IMR-90 (cell line): ENCODE measurements around the gene ZNF175. TPM values are rescaled to one million over a fixed set of nuclear protein-coding genes. Genes with fewer than 3 reads are reported as not detected.

Experiments
- ATAC-seq: fragments of 200-7000 bp; cut with Tn5 transposase; 2 replicates; pipeline ENCODE4 v1.9.1; 2020; ENCODE audit warnings: low read depth, mild to moderate bottlenecking, moderate library complexity
- BruUV-seq: library from RNA; stranded (reverse); fragments of 400-500 nt; replicated peaks from 2 replicates; lab custom pipeline; 2021; lab: Mats Ljungman, UMichigan
- CTCF ChIA-PET: fragments of 300-600 bp; formaldehyde crosslinking; extraction: SDS; loops from one replicate; lab custom pipeline; 2021; ENCODE audit warnings: antibody characterized with exemption; lab: Yijun Ruan, JAX
- POLR2A ChIA-PET: fragments of 300-600 bp; sonication (Branson Sonifier 250); formaldehyde crosslinking; loops from one replicate; lab custom pipeline; 2022; ENCODE audit warnings: antibody characterized with exemption; ENCODE audit not compliant: unreplicated experiment; lab: Charles Lee
- DNase-seq: peaks from one replicate; pipeline ENCODE4 v3.0.0; 2013
- H2AFZ ChIP-seq: replicated peaks from 2 replicates; pipeline ENCODE3; 2013; ENCODE audit warnings: low read length, mild to moderate bottlenecking; ENCODE audit not compliant: poor library complexity
- H2AK5ac ChIP-seq: 2 replicates; pipeline ENCODE4 v1.6.1; 2013; ENCODE audit warnings: low read depth, low read length, inconsistent platforms
- H2AK9ac ChIP-seq: replicated peaks from 2 replicates; pipeline ENCODE3; 2013; ENCODE audit warnings: mild to moderate bottlenecking, low read depth, low read length, moderate library complexity; ENCODE audit not compliant: poor library complexity
- H2BK120ac ChIP-seq: 2 replicates; pipeline ENCODE4 v1.6.1; 2013; ENCODE audit warnings: low read depth, low read length, inconsistent platforms
- H2BK15ac ChIP-seq: 3 replicates; pipeline ENCODE4 v1.6.1; 2013; ENCODE audit warnings: low read depth, low read length, inconsistent platforms
- H2BK20ac ChIP-seq: 2 replicates; pipeline ENCODE4 v1.6.1; 2013; ENCODE audit warnings: low read depth, mild to moderate bottlenecking, inconsistent platforms, low read length, moderate library complexity
- H2BK5ac ChIP-seq: 2 replicates; pipeline ENCODE4 v1.6.1; 2013; ENCODE audit warnings: mild to moderate bottlenecking, low read depth, low read length, inconsistent platforms; ENCODE audit not compliant: poor library complexity, severe bottlenecking
- H3K14ac ChIP-seq: replicated peaks from 2 replicates; pipeline ENCODE4 v1.6.1; 2013; ENCODE audit warnings: low read depth, low read length, inconsistent platforms
- H3K18ac ChIP-seq: 2 replicates; pipeline ENCODE4 v1.6.1; 2013; ENCODE audit warnings: low read depth, low read length, control low read depth
- H3K23ac ChIP-seq: 2 replicates; pipeline ENCODE4 v1.6.1; 2013; ENCODE audit warnings: low read depth, low read length, inconsistent platforms
- H3K27ac ChIP-seq: 2 replicates; pipeline ENCODE4 v1.5.1; 2013; ENCODE audit warnings: mild to moderate bottlenecking, control low read depth, low read length; ENCODE audit not compliant: insufficient read depth
- H3K27me3 ChIP-seq: 2 replicates; pipeline ENCODE4 v1.6.1; 2013; ENCODE audit warnings: low read length; ENCODE audit not compliant: control insufficient read depth, insufficient read depth
- H3K36me3 ChIP-seq: 2 replicates; pipeline ENCODE4 v1.6.1; 2013; ENCODE audit warnings: low read length, mixed read lengths; ENCODE audit not compliant: control insufficient read depth, insufficient read depth
- H3K4ac ChIP-seq: 2 replicates; pipeline ENCODE4 v1.6.1; 2013; ENCODE audit warnings: low read depth, low read length, inconsistent platforms
- H3K4me1 ChIP-seq: 2 replicates; pipeline ENCODE4 v1.6.1; 2013; ENCODE audit warnings: low read length, mixed read lengths; ENCODE audit not compliant: control insufficient read depth, insufficient read depth
- H3K4me2 ChIP-seq: 2 replicates; pipeline ENCODE4 v1.6.1; 2013; ENCODE audit warnings: low read depth, mild to moderate bottlenecking, control low read depth, low read length, moderate library complexity
- H3K4me3 ChIP-seq: 2 replicates; pipeline ENCODE4 v1.5.1; 2013; ENCODE audit warnings: low read depth, mild to moderate bottlenecking, control low read depth, low read length, moderate library complexity; ENCODE audit not compliant: insufficient read depth
- H3K56ac ChIP-seq: 2 replicates; pipeline ENCODE4 v1.6.1; 2013; ENCODE audit warnings: low read length, inconsistent platforms; ENCODE audit not compliant: insufficient read depth; ENCODE audit errors: extremely low read depth
- H3K79me1 ChIP-seq, 2 experiments: 2 replicates each; pipeline ENCODE4 v1.6.1; 2013; ENCODE audit warnings: low read length in 2 of 2, inconsistent platforms in 1 of 2, low read depth in 1 of 2
- H3K9ac ChIP-seq: 2 replicates; pipeline ENCODE4 v1.6.1; 2013; ENCODE audit warnings: low read depth, low read length, control low read depth
- H3K9me1 ChIP-seq: 2 replicates; pipeline ENCODE4 v1.6.1; 2013; ENCODE audit warnings: low read length, inconsistent platforms; ENCODE audit not compliant: insufficient read depth
- H3K9me3 ChIP-seq: 2 replicates; pipeline ENCODE4 v1.6.1; 2013; ENCODE audit warnings: low read length; ENCODE audit not compliant: control insufficient read depth, insufficient read depth
- H4K20me1 ChIP-seq: 2 replicates; pipeline ENCODE4 v1.6.1; 2013; ENCODE audit warnings: low read length, inconsistent platforms; ENCODE audit not compliant: insufficient read depth
- H4K5ac ChIP-seq: 2 replicates; pipeline ENCODE4 v1.6.1; 2013; ENCODE audit warnings: mild to moderate bottlenecking, low read depth, low read length, control low read depth
- H4K8ac ChIP-seq, 2 experiments: 2 replicates each; pipeline ENCODE4 v1.6.1; 2013; ENCODE audit warnings: low read depth in 2 of 2, low read length in 2 of 2, control low read depth in 1 of 2, inconsistent platforms in 1 of 2
- H4K91ac ChIP-seq: 2 replicates; pipeline ENCODE4 v1.6.1; 2013; ENCODE audit warnings: low read depth, low read length, inconsistent platforms; ENCODE audit not compliant: insufficient read depth
- FOS ChIP-seq: fragments of 150-350 bp; IDR thresholded peaks from 2 replicates; pipeline ENCODE4 v1.6.1; 2016; ENCODE audit warnings: low read depth, low read length
- MAFK ChIP-seq: IDR thresholded peaks from 2 replicates; pipeline ENCODE4 v1.6.1; 2012; ENCODE audit warnings: low read depth, low read length, improper control_type of control experiment
- NFE2L2 ChIP-seq: fragments of 150-350 bp; IDR thresholded peaks from 2 replicates; pipeline ENCODE4 v1.6.1; 2016; ENCODE audit warnings: low read depth, mild to moderate bottlenecking, low read length
- WGBS, 2 experiments: methylation state at CpG; one replicate each; pipeline versions ENCODE4 v1.1.5 to v1.1.7; 2013; ENCODE audit warnings: missing lambda C conversion rate in 2 of 2; ENCODE audit not compliant: insufficient read length in 1 of 2; ENCODE audit errors: extremely low coverage in 2 of 2; 5-methylcytosine and 5-hydroxymethylcytosine counted together
- dilution Hi-C: fragments of 300-500 bp; cut with HindIII; formaldehyde crosslinking; loops from one replicate; pipeline ENCODE4 v1.14.3; 2018; ENCODE audit warnings: low sequenced_read_pairs; ENCODE audit not compliant: unreplicated experiment
- in situ Hi-C: fragments of 300-500 bp; cut with MboI; formaldehyde crosslinking; loops from 3 replicates; pipeline ENCODE4 v1.14.3; 2019; ENCODE audit warnings: low sequenced_read_pairs, inconsistent platforms, mixed read lengths
- intact Hi-C: fragments of 100-400 bp; cut with micrococcal nuclease; formaldehyde crosslinking; loops from 2 replicates; pipeline ENCODE4 v1.10.0; 2022
- polyA plus RNA-seq, 3 experiments: library from polyadenylated mRNA; depleted of rRNA; stranded (reverse); fragments of >200 nt; gene quantifications; 2 replicates each; pipeline ENCODE4 v1.2.3, GENCODE V29; 2012; ENCODE audit warnings: low replicate concordance in 1 of 3
- total RNA-seq: library from RNA; depleted of rRNA; stranded (reverse); fragments of >200 nt; gene quantifications from 2 replicates; pipeline ENCODE4 v1.2.3, GENCODE V29; 2012
- TF ChIP-seq, protein P1 (sequence below): fragments of 150-350 bp; IDR thresholded peaks from 2 replicates; pipeline ENCODE4 v1.6.1; 2016; ENCODE audit warnings: low read depth, mild to moderate bottlenecking, low read length, moderate library complexity, borderline replicate concordance
- TF ChIP-seq, protein P2 (sequence below): conservative IDR thresholded peaks from 2 replicates; pipeline ENCODE4 v1.5.1; 2012; ENCODE audit warnings: mild to moderate bottlenecking, low read depth, low read length, improper control_type of control experiment

ZNF175 gene
- total and polyA plus RNA-seq, 2 of the 4 experiments (the other 2 are of a cell fraction) = 3.6 to 8.4 TPM

DNA sequence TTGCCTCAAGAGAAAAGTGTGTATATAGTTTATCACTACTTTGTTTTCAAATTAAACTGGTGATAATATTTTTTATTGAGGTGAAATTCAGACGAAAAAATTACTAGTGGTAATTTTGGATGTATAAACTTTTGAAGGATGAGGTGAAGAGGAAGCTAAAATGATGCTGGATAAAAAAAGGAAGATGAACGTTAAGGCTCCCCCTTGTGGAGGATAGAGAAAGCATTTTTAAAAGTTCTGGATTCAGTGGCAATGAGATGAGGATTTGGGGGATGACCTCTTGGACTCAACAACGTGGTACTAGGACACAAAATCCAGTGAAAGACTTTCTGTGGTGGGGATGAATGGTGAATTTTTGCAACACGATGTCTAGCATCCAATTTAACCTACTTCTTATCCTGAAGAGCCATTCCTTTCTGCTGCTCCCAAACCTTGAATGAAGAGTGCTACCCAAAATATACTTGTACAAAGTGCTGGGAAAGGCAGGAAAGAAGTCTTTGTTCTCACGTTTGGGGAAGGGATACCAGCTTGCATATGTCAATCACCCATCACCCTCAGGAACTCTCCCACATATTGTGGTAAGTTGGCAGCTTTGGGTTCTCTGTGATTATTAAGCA is 66.4 kb downstream of the ZNF175 start:
- no CpG with 5 or more reads among the region's 5 CpGs for WGBS, 2 experiments
- no peak for TF ChIP-seq FOS
- no peak for TF ChIP-seq MAFK
- no peak for TF ChIP-seq NFE2L2
- TF ChIP-seq, protein P1, sequence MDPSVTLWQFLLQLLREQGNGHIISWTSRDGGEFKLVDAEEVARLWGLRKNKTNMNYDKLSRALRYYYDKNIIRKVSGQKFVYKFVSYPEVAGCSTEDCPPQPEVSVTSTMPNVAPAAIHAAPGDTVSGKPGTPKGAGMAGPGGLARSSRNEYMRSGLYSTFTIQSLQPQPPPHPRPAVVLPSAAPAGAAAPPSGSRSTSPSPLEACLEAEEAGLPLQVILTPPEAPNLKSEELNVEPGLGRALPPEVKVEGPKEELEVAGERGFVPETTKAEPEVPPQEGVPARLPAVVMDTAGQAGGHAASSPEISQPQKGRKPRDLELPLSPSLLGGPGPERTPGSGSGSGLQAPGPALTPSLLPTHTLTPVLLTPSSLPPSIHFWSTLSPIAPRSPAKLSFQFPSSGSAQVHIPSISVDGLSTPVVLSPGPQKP = no peak
- TF ChIP-seq, protein P2, sequence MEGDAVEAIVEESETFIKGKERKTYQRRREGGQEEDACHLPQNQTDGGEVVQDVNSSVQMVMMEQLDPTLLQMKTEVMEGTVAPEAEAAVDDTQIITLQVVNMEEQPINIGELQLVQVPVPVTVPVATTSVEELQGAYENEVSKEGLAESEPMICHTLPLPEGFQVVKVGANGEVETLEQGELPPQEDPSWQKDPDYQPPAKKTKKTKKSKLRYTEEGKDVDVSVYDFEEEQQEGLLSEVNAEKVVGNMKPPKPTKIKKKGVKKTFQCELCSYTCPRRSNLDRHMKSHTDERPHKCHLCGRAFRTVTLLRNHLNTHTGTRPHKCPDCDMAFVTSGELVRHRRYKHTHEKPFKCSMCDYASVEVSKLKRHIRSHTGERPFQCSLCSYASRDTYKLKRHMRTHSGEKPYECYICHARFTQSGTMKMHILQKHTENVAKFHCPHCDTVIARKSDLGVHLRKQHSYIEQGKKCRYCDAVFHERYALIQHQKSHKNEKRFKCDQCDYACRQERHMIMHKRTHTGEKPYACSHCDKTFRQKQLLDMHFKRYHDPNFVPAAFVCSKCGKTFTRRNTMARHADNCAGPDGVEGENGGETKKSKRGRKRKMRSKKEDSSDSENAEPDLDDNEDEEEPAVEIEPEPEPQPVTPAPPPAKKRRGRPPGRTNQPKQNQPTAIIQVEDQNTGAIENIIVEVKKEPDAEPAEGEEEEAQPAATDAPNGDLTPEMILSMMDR = peak; percentile 28; the same call in 1 of the 2 replicates
- no peak overlapping the region for H3K56ac ChIP-seq
- H2BK15ac ChIP-seq = no peak overlapping the region
- dilution Hi-C loops (no loop called here), in situ Hi-C loops (no loop called here), intact Hi-C loops (no loop called here)
- H2AK5ac ChIP-seq = no peak overlapping the region
- H3K9ac ChIP-seq = no peak overlapping the region
- no peak for ATAC-seq
- H3K27ac ChIP-seq = no peak overlapping the region
- H4K8ac ChIP-seq = no peak overlapping the region
- no peak overlapping the region for H3K4me3 ChIP-seq
- no peak overlapping the region for H2BK5ac ChIP-seq
- no peaks in the 10 kb centered on the region for H3K4me1 ChIP-seq
- no peak overlapping the region for H2AK9ac ChIP-seq
- H3K9me1 ChIP-seq = no peaks in the 10 kb centered on the region
- no peaks in the 10 kb centered on the region for H3K27me3 ChIP-seq
- no peak overlapping the region for H3K14ac ChIP-seq
- BruUV-seq = no TSS peak
- H2BK20ac ChIP-seq = no peak overlapping the region
- H3K18ac ChIP-seq = no peak overlapping the region
- H2BK120ac ChIP-seq = no peak overlapping the region
- no peaks in the 10 kb centered on the region for H4K20me1 ChIP-seq
- ChIA-PET POLR2A (no interaction called here), CTCF (interaction anchor here (0.6 kb wide), 1 partner anchor 18 kb away, joined by 3 read pairs; no protein-coding TSS in a partner anchor)
- H3K4ac ChIP-seq = no peak overlapping the region
- no peaks in the 10 kb centered on the region for H3K9me3 ChIP-seq
- no peak overlapping the region for H3K4me2 ChIP-seq
- no peak overlapping the region for H4K5ac ChIP-seq
- DNase-seq = no peak
- no peak overlapping the region for H3K23ac ChIP-seq
- H2AFZ ChIP-seq = no peak overlapping the region
- H3K79me1 ChIP-seq = no peaks in the 10 kb centered on the region
- H4K91ac ChIP-seq = no peak overlapping the region
- H3K36me3 ChIP-seq = no peaks in the 10 kb centered on the region
